ENCODE data around the gene PLXDC2. TPM values are rescaled to one million over a fixed set of nuclear protein-coding genes. Genes with fewer than 3 reads are reported as not detected.

PLXDC2 gene
- total and polyA plus RNA-seq, 2 donors, result 7.1 to 8.0 TPM

DNA sequence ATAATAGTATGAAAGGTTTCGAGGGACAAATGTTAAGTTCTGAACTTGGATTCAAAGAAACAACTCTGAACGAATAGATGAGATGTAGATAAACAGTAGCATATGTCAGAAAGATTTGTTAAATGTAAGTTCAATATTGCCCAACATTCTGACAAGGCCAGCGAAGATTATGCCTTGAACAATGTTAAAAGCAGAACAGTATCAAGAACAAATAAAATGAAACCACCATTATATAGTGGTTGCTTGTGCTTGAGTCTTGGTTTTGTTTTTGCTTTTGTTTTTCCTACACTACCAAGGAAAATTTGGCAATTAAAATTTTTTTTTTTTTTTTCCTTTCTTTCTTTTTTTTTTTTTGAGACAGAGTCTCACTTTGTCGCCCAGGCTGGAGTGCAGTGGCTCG lies 66.4 kb downstream of the PLXDC2 start:
- WGBS, result 95% methylated on average over 5 of the region's 5 CpGs
- DNase-seq (ENCODE audit: low read depth in 6 of 9, low spot score in 9 of 9), result no peak
- Histone ChIP-seq H3K4me1 (ENCODE audit: control insufficient read depth in 2 of 2, insufficient read depth in 2 of 2, low read length in 2 of 2) (no peaks in the 10 kb centered on the region), H3K36me3 (ENCODE audit: control insufficient read depth in 2 of 2, insufficient read depth in 2 of 2, low read length in 1 of 2) (no peaks in the 10 kb centered on the region), H3K27me3 (ENCODE audit: control insufficient read depth in 2 of 2, insufficient read depth in 1 of 2, low read length in 1 of 2) (no peaks in the 10 kb centered on the region), H3K4me3 (ENCODE audit: low read length in 2 of 2) (no peak overlapping the region), H3K9me3 (ENCODE audit: control insufficient read depth in 2 of 2, insufficient read depth in 1 of 2, low read length in 1 of 2) (no peaks in the 10 kb centered on the region), H3K27ac (ENCODE audit: low read depth in 1 of 2, low read length in 1 of 2) (no peak overlapping the region)

DNA sequence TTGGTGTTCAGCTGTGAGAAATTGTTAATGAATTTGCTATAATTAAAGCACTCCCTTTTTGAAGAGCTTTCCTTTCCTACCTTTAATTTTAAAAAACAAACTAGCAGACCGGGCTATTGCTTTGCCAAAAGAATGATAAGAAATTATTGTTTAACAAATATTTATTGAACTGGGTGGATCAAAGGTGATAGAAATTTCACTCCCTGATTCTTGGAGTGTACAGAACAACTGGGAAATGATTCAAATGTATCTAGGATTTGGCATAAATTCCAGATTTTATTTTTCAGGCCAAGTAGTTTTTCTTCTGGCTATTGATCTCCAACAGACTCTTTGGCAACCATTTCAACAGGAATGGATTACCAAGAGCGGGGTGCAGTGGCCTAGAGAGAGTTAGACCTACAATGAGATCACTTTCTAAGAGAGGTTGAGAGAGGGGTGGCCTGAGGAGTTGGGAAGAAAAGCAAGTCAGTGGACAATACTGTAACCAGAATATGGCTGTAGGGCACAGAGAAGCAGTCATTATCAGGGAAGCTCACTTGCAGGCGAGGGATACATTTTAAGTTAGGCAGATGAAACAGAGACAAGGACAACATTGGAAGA lies 71.9 kb downstream of the PLXDC2 start:
- WGBS, result 96% methylated on average over 3 of the region's 3 CpGs
- no peaks in the 10 kb centered on the region for H3K4me1 ChIP-seq (ENCODE audit: control insufficient read depth in 2 of 2, insufficient read depth in 2 of 2, low read length in 2 of 2)
- no peaks in the 10 kb centered on the region for H3K9me3 ChIP-seq (ENCODE audit: control insufficient read depth in 2 of 2, insufficient read depth in 1 of 2, low read length in 1 of 2)
- DNase-seq (ENCODE audit: low read depth in 6 of 9, low spot score in 9 of 9), result no peak
- H3K4me3 ChIP-seq (ENCODE audit: low read length in 2 of 2), result no peak overlapping the region
- H3K27me3 ChIP-seq (ENCODE audit: control insufficient read depth in 2 of 2, insufficient read depth in 1 of 2, low read length in 1 of 2), result no peaks in the 10 kb centered on the region
- no peak overlapping the region for H3K27ac ChIP-seq (ENCODE audit: low read depth in 1 of 2, low read length in 1 of 2)
- H3K36me3 ChIP-seq (ENCODE audit: control insufficient read depth in 2 of 2, insufficient read depth in 2 of 2, low read length in 1 of 2), result no peaks in the 10 kb centered on the region

DNA sequence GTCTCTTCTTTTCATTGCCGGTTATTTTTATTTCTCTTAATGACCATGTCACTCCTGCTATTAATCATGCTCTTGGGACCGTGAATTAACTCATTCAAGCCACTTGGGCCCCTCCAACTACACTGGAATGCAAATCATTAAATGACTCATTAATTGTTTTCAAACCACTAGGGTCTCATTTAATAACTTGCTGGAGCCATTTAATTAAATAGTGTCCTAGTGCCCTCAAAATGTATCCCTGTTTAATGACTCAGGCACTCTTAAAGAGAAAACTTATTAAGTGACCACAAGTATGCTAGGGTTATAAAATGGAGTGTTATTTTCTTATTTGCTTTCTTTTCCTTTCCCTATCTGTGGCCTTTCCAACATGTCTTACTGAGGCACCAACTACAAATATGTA lies 73.0 kb downstream of the PLXDC2 start:
- Histone ChIP-seq H3K27ac (ENCODE audit: low read depth in 1 of 2, low read length in 1 of 2) (no peak overlapping the region), H3K36me3 (ENCODE audit: control insufficient read depth in 2 of 2, insufficient read depth in 2 of 2, low read length in 1 of 2) (no peaks in the 10 kb centered on the region), H3K4me1 (ENCODE audit: control insufficient read depth in 2 of 2, insufficient read depth in 2 of 2, low read length in 2 of 2) (no peaks in the 10 kb centered on the region), H3K9me3 (ENCODE audit: control insufficient read depth in 2 of 2, insufficient read depth in 1 of 2, low read length in 1 of 2) (no peaks in the 10 kb centered on the region), H3K4me3 (ENCODE audit: low read length in 2 of 2) (no peak overlapping the region), H3K27me3 (ENCODE audit: control insufficient read depth in 2 of 2, insufficient read depth in 1 of 2, low read length in 1 of 2) (no peaks in the 10 kb centered on the region)
- 93% methylated on average over 2 of the region's 2 CpGs for WGBS
- DNase-seq (ENCODE audit: low read depth in 6 of 9, low spot score in 9 of 9), result no peak

DNA sequence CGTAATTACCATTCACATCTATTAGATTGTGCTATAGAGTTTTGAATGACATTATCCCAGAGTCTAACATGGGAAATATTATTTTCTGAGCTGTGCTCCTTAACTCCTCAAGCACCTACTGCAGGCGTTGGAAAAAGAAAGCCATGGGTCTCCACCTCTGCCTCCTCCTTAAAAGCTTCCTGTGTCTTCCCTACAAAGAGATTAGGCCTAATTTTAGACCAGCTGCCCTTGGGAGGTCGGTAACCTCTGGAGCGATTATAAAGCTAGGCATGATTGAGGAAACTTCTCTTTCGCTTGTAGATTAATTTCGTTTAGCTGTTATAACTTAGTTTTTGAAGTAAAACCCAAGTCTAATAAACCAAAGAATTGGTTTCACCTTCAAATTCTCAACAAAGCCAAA lies 75.2 kb downstream of the PLXDC2 start:
- Histone ChIP-seq H3K4me3 (ENCODE audit: low read length in 2 of 2) (no peak overlapping the region), H3K27ac (ENCODE audit: low read depth in 1 of 2, low read length in 1 of 2) (no peak overlapping the region), H3K4me1 (ENCODE audit: control insufficient read depth in 2 of 2, insufficient read depth in 2 of 2, low read length in 2 of 2) (no peaks in the 10 kb centered on the region), H3K36me3 (ENCODE audit: control insufficient read depth in 2 of 2, insufficient read depth in 2 of 2, low read length in 1 of 2) (no peaks in the 10 kb centered on the region), H3K9me3 (ENCODE audit: control insufficient read depth in 2 of 2, insufficient read depth in 1 of 2, low read length in 1 of 2) (no peaks in the 10 kb centered on the region), H3K27me3 (ENCODE audit: control insufficient read depth in 2 of 2, insufficient read depth in 1 of 2, low read length in 1 of 2) (no peaks in the 10 kb centered on the region)
- 95% methylated on average over 6 of the region's 6 CpGs for WGBS
- no peak for DNase-seq (ENCODE audit: low read depth in 6 of 9, low spot score in 9 of 9)

DNA sequence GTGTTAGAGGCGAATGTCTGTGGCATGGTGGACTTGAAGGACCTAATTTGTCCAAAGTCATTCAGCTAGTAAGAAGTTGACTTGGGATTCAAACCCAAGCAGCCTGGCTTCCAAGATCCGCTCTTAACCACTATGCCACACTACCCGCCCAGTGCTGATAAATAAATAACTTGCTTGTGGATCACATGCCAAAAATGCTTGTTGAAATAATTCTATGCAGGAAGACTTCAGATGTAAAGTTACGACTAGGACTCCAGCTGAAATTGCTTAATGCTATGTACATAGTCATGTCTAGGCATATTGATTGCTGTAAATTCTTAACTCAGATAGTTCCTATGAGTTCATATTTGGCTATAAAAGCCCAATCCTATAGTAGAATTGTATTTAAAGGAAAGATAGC lies 76.0 kb downstream of the PLXDC2 start:
- no peaks in the 10 kb centered on the region for H3K9me3 ChIP-seq (ENCODE audit: control insufficient read depth in 2 of 2, insufficient read depth in 1 of 2, low read length in 1 of 2)
- no peaks in the 10 kb centered on the region for H3K4me1 ChIP-seq (ENCODE audit: control insufficient read depth in 2 of 2, insufficient read depth in 2 of 2, low read length in 2 of 2)
- WGBS, result 94% methylated on average over 4 of the region's 4 CpGs
- H3K4me3 ChIP-seq (ENCODE audit: low read length in 2 of 2), result no peak overlapping the region
- no peak for DNase-seq (ENCODE audit: low read depth in 6 of 9, low spot score in 9 of 9)
- no peaks in the 10 kb centered on the region for H3K36me3 ChIP-seq (ENCODE audit: control insufficient read depth in 2 of 2, insufficient read depth in 2 of 2, low read length in 1 of 2)
- H3K27me3 ChIP-seq (ENCODE audit: control insufficient read depth in 2 of 2, insufficient read depth in 1 of 2, low read length in 1 of 2), result no peaks in the 10 kb centered on the region
- H3K27ac ChIP-seq (ENCODE audit: low read depth in 1 of 2, low read length in 1 of 2), result no peak overlapping the region

DNA sequence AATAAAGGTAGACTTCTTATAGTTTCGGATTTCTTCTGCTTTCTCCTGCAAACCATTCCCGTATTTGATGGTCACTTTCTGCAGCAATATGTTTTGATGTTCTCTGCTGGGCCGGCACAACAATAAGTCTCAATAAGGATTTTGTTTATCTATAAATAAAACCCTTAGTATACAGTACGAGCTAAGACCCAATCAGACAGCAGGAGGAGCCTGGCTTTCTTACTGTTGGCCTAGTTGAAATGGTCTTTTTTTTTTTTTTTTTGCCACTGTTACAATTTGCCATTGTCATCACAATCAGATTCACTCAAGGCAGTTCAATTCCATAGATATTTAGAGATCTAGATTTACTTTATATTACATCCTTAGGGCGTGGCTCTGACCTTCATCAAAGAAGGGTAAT lies 76.4 kb downstream of the PLXDC2 start:
- WGBS, result 74% methylated on average over 5 of the region's 5 CpGs
- no peaks in the 10 kb centered on the region for H3K36me3 ChIP-seq (ENCODE audit: control insufficient read depth in 2 of 2, insufficient read depth in 2 of 2, low read length in 1 of 2)
- H3K4me3 ChIP-seq (ENCODE audit: low read length in 2 of 2), result no peak overlapping the region
- H3K27me3 ChIP-seq (ENCODE audit: control insufficient read depth in 2 of 2, insufficient read depth in 1 of 2, low read length in 1 of 2), result no peaks in the 10 kb centered on the region
- no peaks in the 10 kb centered on the region for H3K4me1 ChIP-seq (ENCODE audit: control insufficient read depth in 2 of 2, insufficient read depth in 2 of 2, low read length in 2 of 2)
- no peak for DNase-seq (ENCODE audit: low read depth in 6 of 9, low spot score in 9 of 9)
- no peak overlapping the region for H3K27ac ChIP-seq (ENCODE audit: low read depth in 1 of 2, low read length in 1 of 2)
- H3K9me3 ChIP-seq (ENCODE audit: control insufficient read depth in 2 of 2, insufficient read depth in 1 of 2, low read length in 1 of 2), result no peaks in the 10 kb centered on the region

DNA sequence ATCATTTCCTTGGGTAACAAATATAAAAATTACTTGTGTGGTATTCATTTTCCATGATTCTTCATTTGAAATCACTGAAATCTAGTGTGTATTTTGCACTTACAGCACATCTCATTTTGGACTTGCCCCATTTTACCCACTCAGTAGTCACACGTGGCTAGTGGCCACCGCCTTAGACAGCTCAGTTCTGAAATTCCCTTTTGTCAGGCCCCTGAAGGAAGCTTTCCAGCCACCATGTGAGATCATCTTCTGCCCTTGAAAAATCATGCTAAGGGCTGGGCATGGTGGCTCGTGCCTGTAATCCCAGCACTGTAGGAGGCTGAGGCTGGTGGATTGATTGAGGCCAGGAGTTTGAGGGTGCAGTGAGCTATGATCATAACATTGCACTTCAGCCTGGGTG lies 79.3 kb downstream of the PLXDC2 start:
- Histone ChIP-seq H3K36me3 (ENCODE audit: control insufficient read depth in 2 of 2, insufficient read depth in 2 of 2, low read length in 1 of 2) (no peaks in the 10 kb centered on the region), H3K4me3 (ENCODE audit: low read length in 2 of 2) (no peak overlapping the region), H3K9me3 (ENCODE audit: control insufficient read depth in 2 of 2, insufficient read depth in 1 of 2, low read length in 1 of 2) (no peaks in the 10 kb centered on the region), H3K4me1 (ENCODE audit: control insufficient read depth in 2 of 2, insufficient read depth in 2 of 2, low read length in 2 of 2) (no peaks in the 10 kb centered on the region), H3K27ac (ENCODE audit: low read depth in 1 of 2, low read length in 1 of 2) (no peak overlapping the region), H3K27me3 (ENCODE audit: control insufficient read depth in 2 of 2, insufficient read depth in 1 of 2, low read length in 1 of 2) (no peaks in the 10 kb centered on the region)
- DNase-seq (ENCODE audit: low read depth in 6 of 9, low spot score in 9 of 9), result no peak
- WGBS, result 93% methylated on average over 3 of the region's 3 CpGs

DNA sequence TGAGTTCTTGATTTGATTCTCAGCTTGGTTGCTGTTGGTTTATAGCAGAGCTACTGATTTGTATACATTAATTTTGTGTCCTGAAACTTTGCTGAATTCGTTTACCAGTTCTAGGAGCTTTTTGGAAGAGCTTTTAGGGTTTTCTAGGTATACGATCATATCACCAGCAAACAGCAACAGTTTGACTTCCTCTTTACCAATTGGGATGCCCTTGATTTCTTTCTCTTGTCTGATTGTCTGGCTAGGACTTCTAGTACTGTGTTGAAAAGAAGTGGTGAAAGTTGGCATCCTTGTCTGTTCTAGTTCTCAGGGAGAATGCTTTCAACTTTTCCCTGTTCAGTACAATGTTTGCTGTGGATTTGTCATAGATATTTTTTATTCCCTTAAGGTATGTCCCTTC lies 86.2 kb downstream of the PLXDC2 start:
- no peaks in the 10 kb centered on the region for H3K4me1 ChIP-seq (ENCODE audit: control insufficient read depth in 2 of 2, insufficient read depth in 2 of 2, low read length in 2 of 2)
- H3K27me3 ChIP-seq (ENCODE audit: control insufficient read depth in 2 of 2, insufficient read depth in 1 of 2, low read length in 1 of 2), result no peaks in the 10 kb centered on the region
- no peaks in the 10 kb centered on the region for H3K36me3 ChIP-seq (ENCODE audit: control insufficient read depth in 2 of 2, insufficient read depth in 2 of 2, low read length in 1 of 2)
- no peak overlapping the region for H3K4me3 ChIP-seq (ENCODE audit: low read length in 2 of 2)
- H3K27ac ChIP-seq (ENCODE audit: low read depth in 1 of 2, low read length in 1 of 2), result no peak overlapping the region
- H3K9me3 ChIP-seq (ENCODE audit: control insufficient read depth in 2 of 2, insufficient read depth in 1 of 2, low read length in 1 of 2), result no peaks in the 10 kb centered on the region
- DNase-seq (ENCODE audit: low read depth in 6 of 9, low spot score in 9 of 9), result no peak
- WGBS, result 45% methylated on average over 2 of the region's 2 CpGs

DNA sequence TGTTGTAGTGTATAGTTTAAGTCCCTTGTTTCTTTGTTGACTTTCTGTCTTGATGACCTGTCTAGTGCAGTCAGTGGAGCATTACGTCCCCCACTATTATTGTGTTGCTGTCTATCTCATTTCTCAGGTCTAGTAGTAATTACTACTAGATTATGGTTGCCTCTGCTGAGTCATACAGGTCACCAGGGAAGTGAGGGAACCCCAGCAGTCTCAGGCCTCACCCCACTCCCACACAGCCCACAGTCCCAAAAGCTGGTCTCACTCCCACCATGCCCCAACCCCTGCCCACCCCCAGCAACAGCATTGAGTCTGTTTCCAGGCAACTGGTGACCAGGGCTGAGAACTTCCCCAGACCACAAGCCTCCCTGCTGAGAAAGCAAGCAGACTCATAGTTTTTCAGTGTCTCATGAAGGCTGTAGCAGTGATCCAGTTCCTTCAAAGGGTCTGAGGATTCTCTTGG lies 88.0 kb downstream of the PLXDC2 start:
- Histone ChIP-seq H3K4me1 (ENCODE audit: control insufficient read depth in 2 of 2, insufficient read depth in 2 of 2, low read length in 2 of 2) (no peaks in the 10 kb centered on the region), H3K27me3 (ENCODE audit: control insufficient read depth in 2 of 2, insufficient read depth in 1 of 2, low read length in 1 of 2) (no peaks in the 10 kb centered on the region)
- 93% methylated on average over 1 of the region's 1 CpG for WGBS

More for the DNA sequence above, 88.0 kb downstream of the PLXDC2 start:
- Histone ChIP-seq H3K4me3 (ENCODE audit: low read length in 2 of 2) (no peak overlapping the region), H3K9me3 (ENCODE audit: control insufficient read depth in 2 of 2, insufficient read depth in 1 of 2, low read length in 1 of 2) (no peaks in the 10 kb centered on the region), H3K36me3 (ENCODE audit: control insufficient read depth in 2 of 2, insufficient read depth in 2 of 2, low read length in 1 of 2) (no peaks in the 10 kb centered on the region), H3K27ac (ENCODE audit: low read depth in 1 of 2, low read length in 1 of 2) (no peak overlapping the region)
- DNase-seq (ENCODE audit: low read depth in 6 of 9, low spot score in 9 of 9), result no peak
